ENCODE measurements around the gene ABCB4. TPM values are rescaled to one million over a fixed set of nuclear protein-coding genes. Genes with fewer than 3 reads are reported as not detected.
"Not testable (repeated sequence)": the region's sequence is repeated elsewhere in the genome, so short reads cannot be mapped to it uniquely, and the experiment has no call there.

Gene ABCB4
- total and polyA plus RNA-seq, 2 of the 8 experiments (the other 6 are each of a cell fraction or from before 2014, with no cell fraction given) = 0.54 to 0.60 TPM

GRCh38 chr7:87460444-87460843, 15.0 kb downstream of the ABCB4 start:
- H3K9me3 ChIP-seq (ENCODE audit: insufficient read depth in 2 of 2, low read depth in 1 of 2, low read length in 1 of 2); H2BK5ac ChIP-seq (ENCODE audit: low read depth, low read length); H3K56ac ChIP-seq (replicated peaks; ENCODE audit: insufficient read length, low read depth, low read length); H4K20me1 ChIP-seq (replicated peaks in 1 of 2; ENCODE audit: control insufficient read depth in 1 of 2, insufficient read depth in 2 of 2, low read length in 2 of 2); H2BK20ac ChIP-seq (ENCODE audit: low read length); H3K4me1 ChIP-seq (replicated peaks in 1 of 4; ENCODE audit: control insufficient read depth in 3 of 4, insufficient read depth in 4 of 4, low read length in 3 of 4); H3K4me2 ChIP-seq (ENCODE audit: insufficient read depth in 1 of 2, low read depth in 2 of 2, low read length in 2 of 2); H3K27me3 ChIP-seq (replicated peaks in 1 of 4; ENCODE audit: control insufficient read depth in 3 of 4, extremely low read depth in 1 of 4, insufficient read depth in 3 of 4, low read length in 3 of 4); H3K14ac ChIP-seq (ENCODE audit: insufficient read length); H3K4ac ChIP-seq (replicated peaks; ENCODE audit: insufficient read length, low read depth, low read length); H3K79me1 ChIP-seq (ENCODE audit: low read depth, low read length); H3K23me2 ChIP-seq (ENCODE audit: low read depth, low read length); H3K18ac ChIP-seq (ENCODE audit: extremely low read depth, low read length); H3K36me3 ChIP-seq (ENCODE audit: control insufficient read depth in 2 of 4, insufficient read depth in 4 of 4, low read length in 3 of 4); H3K9ac ChIP-seq (replicated peaks in 1 of 4; ENCODE audit: extremely low read depth in 1 of 4, low read depth in 3 of 4, low read length in 3 of 4); FAIRE-seq; H3K23ac ChIP-seq (ENCODE audit: insufficient read length); H3K79me2 ChIP-seq (ENCODE audit: control insufficient read depth in 1 of 2, insufficient read depth in 2 of 2, low read length in 2 of 2); H2BK12ac ChIP-seq (ENCODE audit: low read depth, low read length); H2AK5ac ChIP-seq (ENCODE audit: low read depth, low read length); H3K27ac ChIP-seq (ENCODE audit: low read depth, low read length); H3K4me3 ChIP-seq (ENCODE audit: extremely low read depth in 1 of 4, insufficient read depth in 2 of 4, low read depth in 3 of 4, low read length in 4 of 4); DNase-seq (ENCODE audit: low read depth in 1 of 2, low spot score in 2 of 2); H4K91ac ChIP-seq (replicated peaks; ENCODE audit: insufficient read length, low read length); H2BK120ac ChIP-seq (replicated peaks; ENCODE audit: low read depth, low read length); H4K5ac ChIP-seq (ENCODE audit: insufficient read length, low read depth, low read length); H2BK15ac ChIP-seq (ENCODE audit: low read length); H2AFZ ChIP-seq (ENCODE audit: low read length); H4K8ac ChIP-seq (ENCODE audit: extremely low read depth, insufficient read depth, low read length); POLR2A ChIA-PET (ENCODE audit: partially characterized antibody): not testable (repeated sequence)
- 96% methylated on average over 3 of the region's 3 CpGs; no CpG with 5 or more reads in 1 of the 2 experiments for WGBS, 2 experiments (ENCODE audit: extremely low coverage in 1 of 2, insufficient coverage in 1 of 2, insufficient read length in 1 of 2, insufficient replicate concordance in 2 of 2, low coverage in 1 of 2, low lambda C conversion rate in 2 of 2, missing lambda C conversion rate in 1 of 2)
- CTCF ChIA-PET (ENCODE audit: partially characterized antibody) = interaction anchor here (0.6 to 0.9 kb wide), 2 partner anchors 20 to 307 kb away, joined by 3 read pairs; no protein-coding TSS in a partner anchor
